ENCODE data around the gene CDIPT.
A peak's percentile ranks its signal among the peaks of the same experiment; 100 is the strongest.

The CDIPT gene

DNA sequence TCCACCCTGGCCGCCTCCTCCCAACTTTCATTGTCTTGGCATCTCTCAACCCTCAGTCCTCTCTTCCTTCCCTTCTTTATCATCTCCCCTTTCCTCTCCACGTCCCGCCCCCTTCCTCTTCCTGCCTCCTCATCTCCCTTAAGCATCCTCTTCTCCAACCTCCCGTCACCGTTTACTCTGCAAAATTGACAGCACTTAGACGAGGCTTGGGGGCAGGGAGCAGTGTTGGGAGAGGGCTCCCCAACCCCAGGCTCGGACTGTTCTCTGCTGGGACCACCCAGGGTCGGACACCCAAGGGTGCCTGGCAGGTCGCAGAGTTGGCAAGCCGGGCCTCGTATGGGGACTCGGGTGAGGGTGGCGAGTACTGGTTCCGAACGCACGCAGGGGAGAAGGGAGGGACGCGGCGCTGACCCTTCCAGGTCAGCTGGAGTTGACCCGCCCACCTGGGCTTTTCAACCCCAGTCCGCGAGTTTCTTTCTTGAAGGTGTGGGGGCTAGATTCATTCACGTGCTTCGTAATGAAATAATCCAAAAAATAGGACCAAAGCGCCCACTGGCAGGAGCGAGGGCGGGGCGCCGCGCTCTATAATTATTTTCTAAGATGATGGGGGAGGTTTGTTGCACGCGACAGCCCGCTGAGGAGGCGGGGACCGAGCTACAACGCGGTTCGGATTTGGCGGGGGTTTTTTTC, 47.8 kb downstream of the CDIPT start:
- no peak for TF ChIP-seq POLR2AphosphoS5 (IDR thresholded peaks at IDR 0.05; ENCODE audit: borderline replicate concordance, low read depth, low read length)
- TF ChIP-seq FOXP2 (optimal IDR thresholded peaks at IDR 0.05; ENCODE audit: control extremely low read depth, extremely low read length, insufficient read depth), result no peak
- no peak for TF ChIP-seq EZH2 (IDR thresholded peaks at IDR 0.05)
- peaks cover 28% of the 10 kb centered on the region for H3K36me3 ChIP-seq (ENCODE audit: insufficient read depth, low read length)
- peak overlapping the region; percentile 91 for H3K4me3 ChIP-seq
- DNase-seq (ENCODE audit: low read depth, low spot score), result no peak
- peak overlapping the region; percentile 96 for H3K27ac ChIP-seq
- no peaks in the 10 kb centered on the region for H3K9me3 ChIP-seq (ENCODE audit: low read depth, low read length)
- H3K9ac ChIP-seq (ENCODE audit: insufficient read length), result peak overlapping the region; percentile 87

DNA sequence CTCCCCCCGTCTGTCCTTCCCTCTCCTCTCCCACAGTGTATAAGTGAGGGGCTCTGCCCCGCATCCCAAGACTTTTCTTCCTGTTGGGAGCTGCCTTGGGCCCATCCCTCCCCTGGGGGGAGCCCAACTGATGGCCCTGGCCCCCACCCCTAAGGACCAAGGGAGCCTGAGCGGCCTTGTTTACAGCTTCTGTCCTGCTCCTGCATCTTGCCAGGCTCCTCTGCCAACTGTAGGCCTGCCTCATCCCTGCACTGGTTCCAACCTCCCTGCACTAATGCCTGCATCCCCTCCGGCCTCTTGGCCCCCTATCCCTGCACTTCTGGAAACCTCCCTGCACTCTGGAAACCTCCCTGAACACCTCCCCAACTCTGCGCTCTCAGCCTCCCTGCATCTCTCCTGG, 48.4 kb downstream of the CDIPT start:
- H3K36me3 ChIP-seq (ENCODE audit: insufficient read depth, low read length), result peaks cover 28% of the 10 kb centered on the region
- H3K9me3 ChIP-seq (ENCODE audit: low read depth, low read length), result no peaks in the 10 kb centered on the region
- no peak overlapping the region for H3K9ac ChIP-seq (ENCODE audit: insufficient read length)
- H3K4me3 ChIP-seq, result peak overlapping the region; percentile 91; the same call in 1 of the 2 replicates
- TF ChIP-seq EZH2 (IDR thresholded peaks at IDR 0.05) (no peak), POLR2AphosphoS5 (IDR thresholded peaks at IDR 0.05; ENCODE audit: borderline replicate concordance, low read depth, low read length) (no peak), FOXP2 (optimal IDR thresholded peaks at IDR 0.05; ENCODE audit: control extremely low read depth, extremely low read length, insufficient read depth) (no peak)
- no peak for DNase-seq (ENCODE audit: low read depth, low spot score)
- peak overlapping the region; percentile 96; the same call in 1 of the 2 replicates for H3K27ac ChIP-seq

DNA sequence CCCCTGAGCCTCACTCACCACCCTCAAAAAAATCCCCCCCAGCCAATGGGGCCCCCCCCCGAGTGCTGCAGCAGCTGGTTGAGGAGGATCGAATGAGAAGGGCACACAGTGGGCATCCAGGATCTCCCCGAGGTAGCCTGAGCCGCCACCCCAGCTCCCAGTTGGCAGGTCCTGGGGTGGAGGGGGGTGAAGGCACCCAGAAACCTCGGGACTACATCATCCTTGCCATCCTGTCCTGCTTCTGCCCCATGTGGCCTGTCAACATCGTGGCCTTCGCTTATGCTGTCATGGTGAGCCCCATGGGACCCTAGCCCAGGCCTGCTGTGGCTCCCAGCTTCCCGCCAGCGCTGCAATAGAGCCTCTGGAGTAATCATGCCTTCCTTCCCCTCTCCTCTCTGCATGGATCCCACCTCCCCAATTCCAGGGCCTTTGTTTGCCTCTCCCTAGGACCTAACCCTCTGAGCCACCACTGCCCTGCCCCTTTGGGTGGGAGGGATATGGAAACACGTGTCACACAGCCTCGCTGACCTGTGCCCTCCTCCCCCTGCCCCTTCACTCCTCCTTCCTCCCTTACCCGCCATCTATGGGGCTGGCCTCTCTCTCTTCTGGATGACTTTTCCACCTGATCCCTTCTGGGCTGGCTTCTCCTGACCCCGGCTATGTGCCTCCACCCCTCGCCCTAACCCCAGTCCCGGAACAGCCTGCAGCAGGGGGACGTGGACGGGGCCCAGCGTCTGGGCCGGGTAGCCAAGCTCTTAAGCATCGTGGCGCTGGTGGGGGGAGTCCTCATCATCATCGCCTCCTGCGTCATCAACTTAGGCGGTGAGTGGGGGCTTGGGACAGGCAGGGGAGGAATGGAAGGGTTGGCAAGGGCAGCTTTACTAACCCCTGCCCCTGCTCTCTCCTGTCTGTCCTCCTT, 49.1 kb downstream of the CDIPT start:
- Histone ChIP-seq H3K4me3 (no peak overlapping the region), H3K9ac (ENCODE audit: insufficient read length) (no peak overlapping the region), H3K36me3 (ENCODE audit: insufficient read depth, low read length) (peaks cover 28% of the 10 kb centered on the region), H3K9me3 (ENCODE audit: low read depth, low read length) (no peaks in the 10 kb centered on the region), H3K27ac (no peak overlapping the region; the same call in 1 of the 2 replicates)
- TF ChIP-seq EZH2 (IDR thresholded peaks at IDR 0.05), result no peak
- no peak for TF ChIP-seq POLR2AphosphoS5 (IDR thresholded peaks at IDR 0.05; ENCODE audit: borderline replicate concordance, low read depth, low read length)
- no peak for TF ChIP-seq FOXP2 (optimal IDR thresholded peaks at IDR 0.05; ENCODE audit: control extremely low read depth, extremely low read length, insufficient read depth)
- no peak for DNase-seq (ENCODE audit: low read depth, low spot score)

DNA sequence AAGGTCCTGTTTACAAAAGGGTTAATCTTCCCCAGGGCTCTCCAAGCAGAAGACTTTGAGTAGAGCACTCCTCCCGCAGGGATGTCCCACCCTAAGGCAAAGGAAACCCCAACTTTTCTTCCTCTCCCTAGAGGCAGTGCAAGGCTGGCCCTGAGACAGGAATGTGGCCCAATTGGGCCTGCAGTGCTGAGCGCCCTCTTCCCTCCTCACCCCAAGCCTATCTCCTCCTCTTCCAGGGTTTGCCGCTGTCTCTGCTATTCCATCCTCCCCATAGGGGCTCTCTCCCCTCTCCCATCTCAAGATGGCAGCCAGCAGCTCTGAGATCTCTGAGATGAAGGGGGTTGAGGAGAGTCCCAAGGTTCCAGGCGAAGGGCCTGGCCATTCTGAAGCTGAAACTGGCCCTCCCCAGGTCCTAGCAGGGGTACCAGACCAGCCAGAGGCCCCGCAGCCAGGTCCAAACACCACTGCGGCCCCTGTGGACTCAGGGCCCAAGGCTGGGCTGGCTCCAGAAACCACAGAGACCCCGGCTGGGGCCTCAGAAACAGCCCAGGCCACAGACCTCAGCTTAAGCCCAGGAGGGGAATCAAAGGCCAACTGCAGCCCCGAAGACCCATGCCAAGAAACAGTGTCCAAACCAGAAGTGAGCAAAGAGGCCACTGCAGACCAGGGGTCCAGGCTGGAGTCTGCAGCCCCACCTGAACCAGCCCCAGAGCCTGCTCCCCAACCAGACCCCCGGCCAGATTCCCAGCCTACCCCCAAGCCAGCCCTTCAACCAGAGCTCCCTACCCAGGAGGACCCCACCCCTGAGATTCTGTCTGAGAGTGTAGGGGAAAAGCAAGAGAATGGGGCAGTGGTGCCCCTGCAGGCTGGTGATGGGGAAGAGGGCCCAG, 50.0 kb downstream of the CDIPT start:
- Histone ChIP-seq H3K36me3 (ENCODE audit: insufficient read depth, low read length) (peaks cover 27% of the 10 kb centered on the region), H3K27ac (no peak overlapping the region), H3K4me3 (peak overlapping the region; percentile 91), H3K9ac (ENCODE audit: insufficient read length) (no peak overlapping the region), H3K9me3 (ENCODE audit: low read depth, low read length) (no peaks in the 10 kb centered on the region)
- no peak for DNase-seq (ENCODE audit: low read depth, low spot score)
- TF ChIP-seq EZH2 (IDR thresholded peaks at IDR 0.05), result no peak
- no peak for TF ChIP-seq FOXP2 (optimal IDR thresholded peaks at IDR 0.05; ENCODE audit: control extremely low read depth, extremely low read length, insufficient read depth)
- TF ChIP-seq POLR2AphosphoS5 (IDR thresholded peaks at IDR 0.05; ENCODE audit: borderline replicate concordance, low read depth, low read length), result no peak

DNA sequence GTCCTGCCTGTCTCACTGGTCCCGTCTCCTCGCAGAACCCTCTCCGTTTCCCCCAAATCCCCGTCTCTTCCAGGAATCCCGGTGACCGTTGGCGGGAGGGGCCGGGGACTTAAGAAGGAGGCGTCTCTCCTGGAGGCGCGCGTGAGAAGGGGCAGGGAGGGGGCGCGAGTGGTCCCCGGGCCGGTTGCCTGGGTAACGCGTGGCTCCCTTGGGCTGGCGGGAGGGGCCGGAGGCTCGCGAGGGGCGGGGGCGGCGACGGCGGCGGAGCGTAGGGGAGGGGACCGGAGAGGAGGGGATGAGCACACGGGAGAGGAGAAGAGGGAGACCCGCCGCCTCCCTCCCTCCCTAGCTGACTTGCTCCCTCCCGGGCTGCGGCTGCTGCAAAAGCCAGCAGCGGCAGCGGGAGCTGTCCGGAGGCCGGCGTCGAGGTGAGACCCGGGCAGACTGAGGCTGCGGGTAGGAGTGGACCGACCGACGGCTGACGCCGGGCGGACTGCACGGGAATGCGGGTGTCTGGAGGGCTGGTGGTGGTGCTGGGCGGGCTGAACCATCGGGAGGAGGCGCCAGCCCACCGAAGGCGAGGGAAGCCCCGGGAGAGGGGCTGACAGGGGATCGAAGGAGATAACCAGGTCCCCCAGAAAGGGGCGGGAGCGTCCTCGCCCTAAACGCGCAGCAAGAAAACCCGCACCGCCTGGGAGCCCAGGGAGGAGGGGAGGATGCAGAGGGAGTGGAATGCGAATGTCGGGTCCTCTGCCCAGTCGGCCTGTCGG, 50.9 kb downstream of the CDIPT start, which contains the start of gene PRRT2:
Gene PRRT2, plus strand, starts transcription at position 298 of the 770 bp plus-strand sequence. CDS start 862 bp downstream, outside the sequence.
- no peak for DNase-seq (ENCODE audit: low read depth, low spot score)
- H3K4me3 ChIP-seq, result peak within 1 kb of the TSS; percentile 91
- TF ChIP-seq FOXP2 (optimal IDR thresholded peaks at IDR 0.05; ENCODE audit: control extremely low read depth, extremely low read length, insufficient read depth) (no peak), EZH2 (IDR thresholded peaks at IDR 0.05) (no peak), POLR2AphosphoS5 (IDR thresholded peaks at IDR 0.05; ENCODE audit: borderline replicate concordance, low read depth, low read length) (no peak; the same call in 1 of the 2 replicates)
- peak within 1 kb of the TSS; percentile 49; the same call in 1 of the 2 replicates for H3K27ac ChIP-seq
- H3K9me3 ChIP-seq (ENCODE audit: low read depth, low read length), result no peaks in the 10 kb centered on the region
- peaks cover 29% of the 10 kb centered on the region for H3K36me3 ChIP-seq (ENCODE audit: insufficient read depth, low read length)
- H3K9ac ChIP-seq (ENCODE audit: insufficient read length), result no peak within 1 kb of the TSS

DNA sequence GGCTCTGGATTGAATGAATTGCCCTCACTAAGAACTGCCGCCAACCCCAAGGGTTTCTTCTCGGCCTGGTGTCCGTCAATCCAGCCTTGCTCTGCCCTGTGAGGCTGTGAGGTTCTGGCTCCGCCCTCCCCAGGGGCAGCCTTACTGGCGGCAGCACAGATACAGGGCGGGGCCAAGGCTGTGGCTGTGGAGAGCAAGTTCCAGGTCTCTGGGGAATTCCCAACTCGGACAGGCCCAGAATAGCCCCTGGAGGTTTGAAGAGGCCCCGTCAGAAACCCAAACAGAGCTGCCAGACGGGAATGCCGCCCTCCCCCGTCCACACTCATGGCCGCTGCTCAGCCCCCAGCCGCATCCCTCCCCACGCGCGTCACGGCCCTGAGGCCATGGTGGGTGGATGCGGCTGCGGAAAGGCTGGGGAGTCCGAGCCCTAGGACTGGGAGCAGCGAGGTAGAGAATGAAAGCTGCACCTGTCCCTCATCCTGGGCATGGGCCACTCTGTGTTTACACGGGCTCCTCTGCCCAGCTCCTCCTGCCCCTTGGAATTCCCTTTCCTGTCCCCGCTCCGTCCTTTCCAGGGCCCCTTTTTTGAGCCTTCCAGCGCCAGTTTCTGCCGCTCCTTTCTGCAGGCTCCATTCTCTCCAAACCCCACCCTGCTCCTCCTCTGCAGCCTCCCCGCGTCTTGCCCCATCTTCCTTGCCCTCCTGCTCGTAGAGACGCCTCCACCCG, 51.7 kb downstream of the CDIPT start:
- TF ChIP-seq POLR2AphosphoS5 (IDR thresholded peaks at IDR 0.05; ENCODE audit: borderline replicate concordance, low read depth, low read length) (peak; percentile 73), EZH2 (IDR thresholded peaks at IDR 0.05) (no peak)
- peaks cover 29% of the 10 kb centered on the region for H3K36me3 ChIP-seq (ENCODE audit: insufficient read depth, low read length)
- no peak for DNase-seq (ENCODE audit: low read depth, low spot score)
- no peak overlapping the region for H3K9ac ChIP-seq (ENCODE audit: insufficient read length)
- H3K9me3 ChIP-seq (ENCODE audit: low read depth, low read length), result no peaks in the 10 kb centered on the region
- peak overlapping the region; percentile 49; the same call in 1 of the 2 replicates for H3K27ac ChIP-seq
- peak overlapping the region; percentile 91 for H3K4me3 ChIP-seq

Measured in SK-N-MC (cell line).